ENCODE measurements around the gene FBXO41.

Gene FBXO41

GRCh38 chr2:73282924-73283544 is 1.2 kb downstream of the FBXO41 start:
- H3K4me3 Mint-ChIP-seq, result peak overlapping the region; percentile 54 to 69
- H3K27ac Mint-ChIP-seq, result peak overlapping the region in 1 of 2 donors; percentile 69
- H3K9me3 Mint-ChIP-seq, result no peaks in the 10 kb centered on the region
- no peaks in the 10 kb centered on the region for H3K36me3 Mint-ChIP-seq (ENCODE audit: insufficient read depth)
- DNase-seq (no peak), ATAC-seq (replicated peaks) (no peak)
- H3K27me3 Mint-ChIP-seq, result peaks cover 2 to 3% of the 10 kb centered on the region in 2 donors
- H3K4me1 Mint-ChIP-seq (ENCODE audit: low read depth in 2 of 2), result peaks cover 13 to 33% of the 10 kb centered on the region in 2 donors

GRCh38 chr2:73281244-73281643 is 3.0 kb downstream of the FBXO41 start:
- Mint-ChIP-seq H3K27me3 (no peaks in the 10 kb centered on the region), H3K4me3 (no peak overlapping the region), H3K4me1 (ENCODE audit: low read depth in 2 of 2) (peaks cover 13 to 33% of the 10 kb centered on the region in 2 donors), H3K9me3 (no peaks in the 10 kb centered on the region), H3K36me3 (ENCODE audit: insufficient read depth) (no peaks in the 10 kb centered on the region), H3K27ac (no peak overlapping the region)
- ATAC-seq (replicated peaks) (no peak), DNase-seq (no peak)

GRCh38 chr2:73279852-73280251 is 4.4 kb downstream of the FBXO41 start:
- Mint-ChIP-seq H3K9me3 (no peaks in the 10 kb centered on the region), H3K27me3 (no peaks in the 10 kb centered on the region), H3K27ac (peak overlapping the region in 1 of 2 donors; percentile 14), H3K4me3 (no peak overlapping the region), H3K36me3 (ENCODE audit: insufficient read depth) (no peaks in the 10 kb centered on the region), H3K4me1 (ENCODE audit: low read depth in 2 of 2) (peaks cover 8 to 24% of the 10 kb centered on the region in 2 donors)
- ATAC-seq (replicated peaks) (no peak), DNase-seq (no peak)

- Mint-ChIP-seq H3K9me3 (no peaks in the 10 kb centered on the region), H3K36me3 (ENCODE audit: insufficient read depth) (no peaks in the 10 kb centered on the region), H3K27ac (no peak overlapping the region), H3K4me3 (no peak overlapping the region), H3K4me1 (ENCODE audit: low read depth in 2 of 2) (peaks cover 10% of the 10 kb centered on the region in 2 donors), H3K27me3 (no peaks in the 10 kb centered on the region)
- no peak for DNase-seq
- no peak for ATAC-seq (replicated peaks)
Measured at GRCh38 chr2:73272270-73272669, 12.0 kb downstream of the FBXO41 start.

- no peaks in the 10 kb centered on the region for H3K27me3 Mint-ChIP-seq
- peak overlapping the region; percentile 54 to 68 for H3K4me3 Mint-ChIP-seq
- H3K36me3 Mint-ChIP-seq (ENCODE audit: insufficient read depth), result no peaks in the 10 kb centered on the region
- ATAC-seq (replicated peaks) (peak; percentile 14), DNase-seq (no peak)
- H3K4me1 Mint-ChIP-seq (ENCODE audit: low read depth in 2 of 2), result peaks cover 15 to 17% of the 10 kb centered on the region in 2 donors
- H3K27ac Mint-ChIP-seq, result no peak overlapping the region
- H3K9me3 Mint-ChIP-seq, result no peaks in the 10 kb centered on the region
Measured at GRCh38 chr2:73269686-73270465, 14.4 kb downstream of the FBXO41 start.

DNA sequence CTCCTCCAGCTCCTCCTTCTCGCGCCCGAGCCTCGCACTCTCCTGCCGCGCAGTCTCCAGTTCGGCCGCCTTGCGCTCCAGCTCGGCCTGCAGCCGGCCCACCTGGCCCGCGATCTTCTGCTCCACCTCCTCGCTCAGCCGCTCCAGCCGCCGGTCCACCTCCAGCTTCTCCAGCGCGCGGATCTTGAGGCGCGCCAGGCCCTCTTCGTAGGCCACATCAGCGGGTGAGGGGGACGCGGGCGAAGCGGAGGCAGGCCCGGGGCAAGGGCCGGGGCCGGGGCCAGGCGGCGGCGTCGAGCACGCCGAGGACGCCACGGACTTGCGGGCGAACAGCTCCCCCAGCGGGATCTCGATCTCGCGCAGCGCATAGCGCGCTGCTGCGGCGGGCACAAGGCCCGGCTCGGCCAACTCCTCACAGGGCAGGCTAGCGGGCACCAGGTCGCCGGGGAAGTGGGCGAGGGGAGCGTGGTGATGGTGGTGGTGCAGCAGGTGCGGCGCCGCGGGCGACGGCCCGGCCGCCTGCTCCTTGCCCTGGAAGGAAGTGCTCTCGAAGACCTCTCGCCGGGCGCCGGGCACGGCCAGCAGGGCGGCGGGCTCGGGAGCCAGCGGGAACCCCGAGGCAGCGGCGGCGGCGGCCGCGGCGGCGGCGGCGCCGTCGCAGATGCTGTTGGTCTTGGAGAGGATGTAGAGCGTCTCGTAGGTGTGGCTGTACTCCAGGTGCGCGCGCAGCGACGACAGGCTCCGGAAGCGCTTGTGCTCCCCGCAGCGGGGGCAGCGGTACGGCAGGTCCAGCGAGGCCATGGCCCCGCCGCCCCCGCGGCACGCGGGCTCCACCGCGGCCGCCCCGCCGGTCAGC is 15.2 kb downstream of the FBXO41 start:
- H3K27ac Mint-ChIP-seq, result no peak overlapping the region
- ATAC-seq (replicated peaks), result peak; percentile 95
- peak; percentile 56 to 60 (median 57) for DNase-seq
- H3K27me3 Mint-ChIP-seq, result no peaks in the 10 kb centered on the region
- H3K4me3 Mint-ChIP-seq, result peak overlapping the region in 1 of 2 donors; percentile 41
- H3K4me1 Mint-ChIP-seq (ENCODE audit: low read depth in 2 of 2), result peaks cover 15 to 17% of the 10 kb centered on the region in 2 donors
- H3K9me3 Mint-ChIP-seq, result no peaks in the 10 kb centered on the region
- no peaks in the 10 kb centered on the region for H3K36me3 Mint-ChIP-seq (ENCODE audit: insufficient read depth)

DNA sequence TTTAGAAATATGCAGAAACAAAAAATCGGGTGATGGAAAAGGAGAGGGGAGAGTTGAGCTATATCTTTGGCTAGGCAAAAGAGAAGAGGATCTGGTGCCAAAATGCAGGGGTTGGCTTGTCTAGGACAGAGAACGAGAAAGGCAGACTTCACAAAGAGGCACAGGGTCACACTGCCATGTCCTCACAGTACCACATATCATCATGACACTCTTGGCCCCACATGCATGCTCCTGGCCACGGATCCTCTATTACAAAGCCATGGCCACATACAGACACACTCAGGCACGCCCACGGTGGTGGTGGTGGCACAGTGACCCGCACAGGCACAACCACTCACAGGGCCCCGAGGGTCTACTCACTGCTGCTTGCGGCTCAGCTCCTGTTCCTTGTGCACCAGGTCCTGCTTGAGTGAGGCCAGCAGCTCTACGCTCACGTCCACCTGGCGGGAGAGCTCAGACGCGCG is 15.9 kb downstream of the FBXO41 start:
- Mint-ChIP-seq H3K9me3 (no peaks in the 10 kb centered on the region), H3K4me3 (peak overlapping the region; percentile 41 to 53), H3K4me1 (ENCODE audit: low read depth in 2 of 2) (peaks cover 15 to 17% of the 10 kb centered on the region in 2 donors), H3K36me3 (ENCODE audit: insufficient read depth) (peaks cover 3% of the 10 kb centered on the region), H3K27me3 (no peaks in the 10 kb centered on the region), H3K27ac (no peak overlapping the region)
- DNase-seq (no peak), ATAC-seq (replicated peaks) (no peak)

GRCh38 chr2:73267008-73267407 is 17.3 kb downstream of the FBXO41 start:
- H3K36me3 Mint-ChIP-seq (ENCODE audit: insufficient read depth), result peaks cover 8% of the 10 kb centered on the region
- no peaks in the 10 kb centered on the region for H3K27me3 Mint-ChIP-seq
- DNase-seq (no peak), ATAC-seq (replicated peaks) (no peak)
- H3K9me3 Mint-ChIP-seq, result no peaks in the 10 kb centered on the region
- no peak overlapping the region for H3K27ac Mint-ChIP-seq
- H3K4me1 Mint-ChIP-seq (ENCODE audit: low read depth in 2 of 2), result peaks cover 15 to 17% of the 10 kb centered on the region in 2 donors
- no peak overlapping the region for H3K4me3 Mint-ChIP-seq

DNA sequence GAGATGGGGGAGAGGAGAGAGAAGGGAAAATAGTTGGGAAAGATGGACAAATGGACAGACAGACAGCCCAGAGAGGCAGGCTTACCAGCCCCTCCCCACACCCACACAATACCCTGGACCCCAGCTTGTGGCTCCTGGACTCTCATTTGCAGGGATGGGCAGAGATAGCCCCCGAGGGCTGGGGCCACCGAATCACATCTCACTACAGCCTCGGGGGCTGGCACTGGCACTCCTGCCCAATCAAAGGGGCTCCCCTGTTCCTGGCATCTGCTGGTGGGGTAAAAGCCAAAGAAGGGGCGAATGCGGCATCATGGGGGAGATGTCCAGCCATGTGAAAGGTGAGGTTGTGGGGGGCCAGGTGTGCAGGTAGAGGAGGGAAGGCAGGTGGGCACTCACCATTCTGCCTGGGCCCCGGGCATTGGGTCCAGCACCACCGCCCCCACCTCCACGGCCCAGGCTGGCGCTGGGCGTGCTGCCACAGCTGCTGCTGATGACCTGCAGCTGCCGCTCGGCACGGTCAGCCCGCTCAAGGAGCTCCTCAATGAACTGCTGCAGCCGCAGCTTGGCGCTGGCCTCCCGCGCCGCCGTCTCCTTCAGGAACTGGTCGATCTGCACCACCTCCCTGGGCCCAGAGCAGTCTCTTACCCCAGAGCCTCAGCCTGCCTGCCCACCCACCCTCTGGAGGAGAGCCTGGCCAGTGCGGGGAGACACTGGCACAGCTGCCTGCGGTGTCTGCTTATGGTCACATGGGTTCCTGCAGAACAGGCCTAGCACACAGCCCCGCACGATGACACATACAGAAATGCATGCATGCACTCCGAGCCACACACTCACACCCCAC is 18.0 kb downstream of the FBXO41 start:
- H3K9me3 Mint-ChIP-seq, result no peaks in the 10 kb centered on the region

GRCh38 chr2:73265298-73266060 is 18.8 kb downstream of the FBXO41 start:
- Mint-ChIP-seq H3K9me3 (no peaks in the 10 kb centered on the region), H3K27ac (no peak overlapping the region), H3K27me3 (no peaks in the 10 kb centered on the region), H3K4me1 (ENCODE audit: low read depth in 2 of 2) (peaks cover 9 to 17% of the 10 kb centered on the region in 2 donors), H3K36me3 (ENCODE audit: insufficient read depth) (peaks cover 8% of the 10 kb centered on the region), H3K4me3 (no peak overlapping the region)
- ATAC-seq (replicated peaks) (no peak), DNase-seq (no peak)

More for the DNA sequence above, 18.0 kb downstream of the FBXO41 start:
- Mint-ChIP-seq H3K4me1 (ENCODE audit: low read depth in 2 of 2) (peaks cover 15 to 17% of the 10 kb centered on the region in 2 donors), H3K36me3 (ENCODE audit: insufficient read depth) (peaks cover 8% of the 10 kb centered on the region), H3K27me3 (no peaks in the 10 kb centered on the region), H3K27ac (no peak overlapping the region), H3K4me3 (no peak overlapping the region)
- DNase-seq (no peak), ATAC-seq (replicated peaks) (no peak)

GRCh38 chr2:73264783-73265182 is 19.5 kb downstream of the FBXO41 start:
- peaks cover 8% of the 10 kb centered on the region for H3K36me3 Mint-ChIP-seq (ENCODE audit: insufficient read depth)
- H3K4me1 Mint-ChIP-seq (ENCODE audit: low read depth in 2 of 2), result peaks cover 9 to 14% of the 10 kb centered on the region in 2 donors

DNA sequence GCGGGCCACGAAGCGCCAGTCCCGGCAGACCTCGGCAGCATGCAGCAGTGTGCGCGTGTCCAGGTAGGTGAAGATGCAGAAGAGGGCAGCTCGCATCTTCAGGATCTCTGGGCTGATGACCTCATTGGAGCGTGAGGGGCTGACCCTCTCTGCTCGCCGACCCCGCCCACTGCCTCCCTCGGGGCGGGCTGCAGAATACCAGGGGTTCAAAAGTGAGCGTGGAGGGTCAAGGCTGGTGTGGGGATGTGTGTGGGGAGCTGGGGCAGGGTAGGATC is 20.0 kb downstream of the FBXO41 start:
- no peak overlapping the region for H3K4me3 Mint-ChIP-seq
- H3K4me1 Mint-ChIP-seq (ENCODE audit: low read depth in 2 of 2), result peaks cover 9 to 12% of the 10 kb centered on the region in 2 donors
- no peak for ATAC-seq (replicated peaks)
- no peaks in the 10 kb centered on the region for H3K9me3 Mint-ChIP-seq
- DNase-seq, result no peak
- H3K27ac Mint-ChIP-seq, result no peak overlapping the region
- peaks cover 8% of the 10 kb centered on the region for H3K36me3 Mint-ChIP-seq (ENCODE audit: insufficient read depth)
- H3K27me3 Mint-ChIP-seq, result no peaks in the 10 kb centered on the region

More at GRCh38 chr2:73264783-73265182, 19.5 kb downstream of the FBXO41 start:
- no peak overlapping the region for H3K4me3 Mint-ChIP-seq
- ATAC-seq (replicated peaks) (no peak), DNase-seq (no peak)
- no peaks in the 10 kb centered on the region for H3K27me3 Mint-ChIP-seq
- no peak overlapping the region for H3K27ac Mint-ChIP-seq
- no peaks in the 10 kb centered on the region for H3K9me3 Mint-ChIP-seq

Measured in effector memory CD8-positive, alpha-beta T cell (primary cell).